Tibial nerve (tissue), 4 donors: ENCODE measurements around the gene BLOC1S4.

Experiments
- CTCF ChIP-seq, 5 experiments: fragments of 200-600 bp in 3 of 5; fragments of 450-650 bp in 2 of 5; sonication (generic) in 3 of 5; IDR thresholded peaks; one replicate each; pipeline ENCODE4 v1.5.1; 2016 to 2019; ENCODE audit warnings: antibody characterized with exemption in 5 of 5, mild to moderate bottlenecking in 3 of 5, moderate library complexity in 2 of 5
- EP300 ChIP-seq, 2 donors: sonication (generic); formaldehyde crosslinking; IDR thresholded peaks; one replicate each; pipeline ENCODE4 v1.6.1; 2017; ENCODE audit warnings: antibody characterized with exemption in 2 of 2, mild to moderate bottlenecking in 1 of 2
- POLR2A ChIP-seq, 2 donors: fragments of 450-650 bp; IDR thresholded peaks; one replicate each; pipeline ENCODE4 v1.6.1; 2017; ENCODE audit warnings: antibody characterized with exemption in 2 of 2, mild to moderate bottlenecking in 2 of 2, moderate library complexity in 2 of 2

GRCh38 chr4:6733358-6734164 is 17.6 kb downstream of the BLOC1S4 start:
- TF ChIP-seq CTCF (IDR thresholded peaks at IDR 0.05) = no peak
- TF ChIP-seq POLR2A (IDR thresholded peaks at IDR 0.05) = no peak
- no peak for TF ChIP-seq EP300 (IDR thresholded peaks at IDR 0.05)
